ENCODE results near the gene PLD3. TPM values are rescaled to one million over a fixed set of nuclear protein-coding genes. Genes with fewer than 3 reads are reported as not detected.

PLD3 gene
- total and polyA plus RNA-seq, 12 donors, result 116 to 238 (median 169) TPM

DNA sequence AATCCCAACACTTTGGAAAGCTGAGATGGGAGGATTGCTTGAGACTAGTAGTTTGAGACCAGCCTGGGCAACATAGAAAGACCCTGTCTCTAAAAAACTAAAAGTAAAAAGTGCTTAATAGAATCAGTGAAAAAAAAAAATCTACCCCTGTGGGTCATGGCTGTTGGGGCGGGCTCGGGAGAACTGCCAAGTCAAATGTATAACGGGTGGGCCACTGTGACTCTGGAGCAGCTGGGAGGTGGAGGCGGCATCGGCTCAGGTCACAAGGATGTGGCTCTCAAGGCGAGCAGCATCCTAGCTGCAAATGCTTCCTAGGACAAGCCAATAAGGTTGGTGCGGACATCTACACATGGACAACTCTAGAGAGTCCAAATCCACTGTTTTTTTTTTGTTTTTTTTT lies 31.2 kb upstream of the PLD3 start:
- Histone ChIP-seq H3K4me3 (no peak overlapping the region), H3K27ac (no peak overlapping the region), H3K27me3 (no peaks in the 10 kb centered on the region), H3K9me3 (no peaks in the 10 kb centered on the region), H3K4me1 (peaks cover 0 to 17% (median 0%) of the 10 kb centered on the region in 9 donors), H3K36me3 (peaks cover 0 to 51% (median 17%) of the 10 kb centered on the region in 9 donors)
- ATAC-seq (no peak), DNase-seq (no peak)
- TF ChIP-seq, protein P1, sequence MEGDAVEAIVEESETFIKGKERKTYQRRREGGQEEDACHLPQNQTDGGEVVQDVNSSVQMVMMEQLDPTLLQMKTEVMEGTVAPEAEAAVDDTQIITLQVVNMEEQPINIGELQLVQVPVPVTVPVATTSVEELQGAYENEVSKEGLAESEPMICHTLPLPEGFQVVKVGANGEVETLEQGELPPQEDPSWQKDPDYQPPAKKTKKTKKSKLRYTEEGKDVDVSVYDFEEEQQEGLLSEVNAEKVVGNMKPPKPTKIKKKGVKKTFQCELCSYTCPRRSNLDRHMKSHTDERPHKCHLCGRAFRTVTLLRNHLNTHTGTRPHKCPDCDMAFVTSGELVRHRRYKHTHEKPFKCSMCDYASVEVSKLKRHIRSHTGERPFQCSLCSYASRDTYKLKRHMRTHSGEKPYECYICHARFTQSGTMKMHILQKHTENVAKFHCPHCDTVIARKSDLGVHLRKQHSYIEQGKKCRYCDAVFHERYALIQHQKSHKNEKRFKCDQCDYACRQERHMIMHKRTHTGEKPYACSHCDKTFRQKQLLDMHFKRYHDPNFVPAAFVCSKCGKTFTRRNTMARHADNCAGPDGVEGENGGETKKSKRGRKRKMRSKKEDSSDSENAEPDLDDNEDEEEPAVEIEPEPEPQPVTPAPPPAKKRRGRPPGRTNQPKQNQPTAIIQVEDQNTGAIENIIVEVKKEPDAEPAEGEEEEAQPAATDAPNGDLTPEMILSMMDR (IDR thresholded peaks at IDR 0.05), result no peak
- intact Hi-C loops (cut with DNase I), result loop anchor here in 1 of 10 donors (10.0 kb wide), 1 partner anchor 207 kb away; no protein-coding TSS in a partner anchor
- 80 to 81% methylated on average over 7 of the region's 7 CpGs for WGBS, 2 donors

DNA sequence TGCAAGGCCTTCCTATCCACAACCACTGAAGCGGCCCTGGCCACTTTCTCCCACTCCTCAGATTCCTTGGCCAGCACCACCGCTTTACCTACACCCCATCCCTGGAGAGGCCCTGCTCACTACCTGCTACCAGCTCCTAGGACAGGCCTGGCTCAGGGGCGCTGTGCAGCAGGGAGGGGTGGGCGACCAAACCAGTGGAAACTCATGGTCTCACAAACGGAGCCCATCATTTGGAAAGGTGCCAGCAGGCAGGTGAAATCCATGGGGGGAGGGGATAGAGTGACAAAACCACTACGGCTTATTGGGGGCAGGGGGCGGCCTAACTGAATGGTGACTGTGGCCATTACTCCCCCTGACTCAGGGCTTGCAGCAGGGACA lies 27.9 kb upstream of the PLD3 start:
- DNase-seq, result no peak
- TF ChIP-seq, protein P1 (IDR thresholded peaks at IDR 0.05), result no peak
- WGBS, 2 donors, result 81 to 89% methylated on average over 7 of the region's 7 CpGs
- intact Hi-C loops (cut with DNase I), result no loop called here
- ATAC-seq, result no peak
- H3K27ac ChIP-seq, result no peak overlapping the region
- H3K9me3 ChIP-seq, result no peaks in the 10 kb centered on the region
- H3K36me3 ChIP-seq, result peaks cover 10 to 83% (median 48%) of the 10 kb centered on the region in 9 donors
- H3K4me1 ChIP-seq, result peaks cover 0 to 12% (median 0%) of the 10 kb centered on the region in 9 donors
- H3K4me3 ChIP-seq, result no peak overlapping the region
- no peaks in the 10 kb centered on the region for H3K27me3 ChIP-seq

DNA sequence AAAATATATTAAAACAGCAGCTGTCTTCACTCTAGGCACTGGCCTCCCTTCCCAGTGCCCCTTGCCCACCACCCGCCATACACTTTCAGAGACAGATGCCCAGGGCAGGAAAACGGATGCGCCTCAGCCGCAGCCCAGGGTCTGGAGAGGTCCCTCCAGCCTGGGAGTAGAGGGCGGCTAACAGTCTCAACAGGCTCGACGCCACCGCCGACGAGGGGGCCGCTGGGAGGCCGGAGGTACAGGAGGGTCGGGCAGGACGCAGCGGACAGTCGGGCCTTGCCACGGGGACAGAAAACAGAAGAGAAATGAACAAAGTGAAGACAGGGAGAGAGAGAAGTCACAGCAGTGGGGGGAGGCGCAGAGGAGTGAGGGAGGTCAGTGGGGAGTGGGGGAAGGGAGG lies 27.4 kb upstream of the PLD3 start:
- Histone ChIP-seq H3K4me3 (no peak overlapping the region), H3K36me3 (peaks cover 10 to 88% (median 54%) of the 10 kb centered on the region in 9 donors), H3K9me3 (no peaks in the 10 kb centered on the region), H3K27ac (no peak overlapping the region), H3K4me1 (peaks cover 0 to 7% (median 0%) of the 10 kb centered on the region in 9 donors), H3K27me3 (no peaks in the 10 kb centered on the region)
- DNase-seq (no peak), ATAC-seq (no peak)
- WGBS, 2 donors, result 96 to 97% methylated on average over 18 of the region's 18 CpGs
- intact Hi-C loops (cut with DNase I), result no loop called here
- TF ChIP-seq, protein P1 (IDR thresholded peaks at IDR 0.05), result no peak

DNA sequence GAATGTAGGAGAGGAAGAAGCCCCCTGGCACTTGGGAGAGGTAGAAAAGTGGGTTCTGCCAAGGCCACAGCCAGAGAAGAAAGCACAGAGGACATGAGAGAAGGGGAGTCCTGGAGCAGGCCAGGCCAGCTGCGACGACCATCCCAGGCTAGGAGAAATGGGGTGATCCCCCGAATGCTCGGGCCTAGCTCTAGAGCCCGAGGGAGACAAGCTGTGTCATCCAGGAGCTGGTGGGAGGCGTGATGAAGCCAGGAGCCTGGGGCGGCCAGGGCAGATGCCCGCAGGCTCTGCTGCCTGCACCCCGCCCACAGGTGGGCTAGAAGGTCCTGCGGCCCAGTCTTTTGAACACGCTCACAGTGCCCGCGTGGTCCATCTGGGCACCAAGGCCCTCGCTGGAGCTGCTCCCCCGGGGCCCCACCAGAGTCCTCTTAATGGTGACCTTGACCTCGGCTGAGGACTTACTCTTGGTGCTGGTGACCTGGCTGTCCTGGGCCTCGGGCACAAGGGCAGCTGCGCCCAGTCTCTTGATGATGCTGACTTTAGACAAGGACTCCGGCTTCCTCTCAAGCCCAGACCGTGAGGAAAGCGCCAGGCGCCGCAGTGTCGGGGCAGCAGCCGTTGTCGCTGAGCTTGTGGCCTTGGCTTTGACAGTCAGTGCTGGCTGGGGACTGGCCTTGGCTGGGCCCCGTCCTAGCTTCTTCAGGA lies 26.8 kb upstream of the PLD3 start:
- Histone ChIP-seq H3K4me3 (no peak overlapping the region), H3K9me3 (no peaks in the 10 kb centered on the region), H3K27ac (no peak overlapping the region), H3K27me3 (no peaks in the 10 kb centered on the region), H3K4me1 (peaks cover 0 to 7% (median 0%) of the 10 kb centered on the region in 9 donors), H3K36me3 (peaks cover 10 to 92% (median 60%) of the 10 kb centered on the region in 9 donors)
- ATAC-seq (no peak), DNase-seq (no peak)
- 93 to 94% methylated on average over 27 of the region's 27 CpGs for WGBS, 2 donors
- TF ChIP-seq, protein P1 (IDR thresholded peaks at IDR 0.05), result no peak
- intact Hi-C loops (cut with DNase I), result no loop called here
